Astrocyte of the cerebellum (primary cell): ENCODE results near the gene SAP30BP.

ENCODE experiments used
- DNase-seq: peaks from one replicate; pipeline ENCODE4 v3.0.0-alpha.2; 2011; ENCODE audit warnings: low read depth
- H3K4me3 ChIP-seq: 2 replicates; pipeline ENCODE4 v1.5.1; 2011; ENCODE audit warnings: mild to moderate bottlenecking, low read depth, low read length, moderate library complexity
- CTCF ChIP-seq: IDR thresholded peaks from 2 replicates; pipeline ENCODE4 v1.5.1; 2012; ENCODE audit warnings: low read length, low read depth, moderate library complexity, mild to moderate bottlenecking; ENCODE audit errors: missing control alignments
- in situ Hi-C: cut with HindIII; loops from 2 replicates; pipeline ENCODE4 v1.10.0; 2017; ENCODE audit warnings: low sequenced_read_pairs

The SAP30BP gene

GRCh38 chr17:75633486-75634375 is 33.4 kb upstream of the SAP30BP start:
- no peak overlapping the region for H3K4me3 ChIP-seq
- DNase-seq = peak; percentile 77
- in situ Hi-C loops = no loop called here
- TF ChIP-seq CTCF = peak; percentile 83

- no peak overlapping the region for H3K4me3 ChIP-seq
- in situ Hi-C loops = no loop called here
- TF ChIP-seq CTCF = no peak
- no peak for DNase-seq
These were observed 32.8 kb upstream of the SAP30BP start for GRCh38 chr17:75634376-75634740.

GRCh38 chr17:75634754-75635609 is 32.2 kb upstream of the SAP30BP start:
- DNase-seq = no peak
- in situ Hi-C loops = no loop called here
- H3K4me3 ChIP-seq = no peak overlapping the region
- TF ChIP-seq CTCF = no peak

- in situ Hi-C loops = no loop called here
- no peak for DNase-seq
- no peak for TF ChIP-seq CTCF
- no peak overlapping the region for H3K4me3 ChIP-seq
These were observed 31.4 kb upstream of the SAP30BP start for GRCh38 chr17:75635610-75636202.

GRCh38 chr17:75636381-75637142 is 30.6 kb upstream of the SAP30BP start:
- in situ Hi-C loops = no loop called here
- no peak overlapping the region for H3K4me3 ChIP-seq
- TF ChIP-seq CTCF = no peak
- DNase-seq = no peak

DNA sequence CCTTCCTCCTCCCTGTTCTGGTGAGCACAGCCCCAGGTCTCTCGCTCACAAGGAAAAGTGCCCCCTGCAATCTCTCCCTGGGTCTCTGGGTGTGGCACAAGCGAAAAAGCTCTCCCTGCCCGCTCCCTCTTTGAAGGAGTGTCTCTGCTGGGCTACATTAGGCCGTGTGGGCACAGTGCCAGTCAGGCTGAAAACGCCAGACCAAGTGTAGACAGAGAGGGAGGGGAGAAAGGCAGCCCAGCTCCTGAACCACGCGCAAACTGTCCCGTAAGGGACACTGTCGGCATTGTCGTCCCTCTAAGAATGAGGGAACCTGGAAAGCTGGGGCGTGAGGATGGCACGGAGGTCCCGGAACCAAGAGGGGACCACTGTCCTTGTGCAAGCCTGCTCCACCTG is 30.0 kb upstream of the SAP30BP start:
- no peak for DNase-seq
- in situ Hi-C loops = no loop called here

More for the DNA sequence above, 30.0 kb upstream of the SAP30BP start:
- no peak for TF ChIP-seq CTCF
- H3K4me3 ChIP-seq = no peak overlapping the region
